Vagina (tissue), 2 donors: ENCODE measurements around the gene INHBC. TPM values are rescaled to one million over a fixed set of nuclear protein-coding genes. Genes with fewer than 3 reads are reported as not detected.

Source experiments
- DNase-seq, 2 donors: peaks; one replicate each; pipeline ENCODE4 v3.0.0-alpha.2; 2017; ENCODE audit errors: extremely low spot score in 2 of 2
- H3K27ac ChIP-seq: fragments of 200-600 bp; sonication (generic); one replicate; pipeline ENCODE4 v1.5.1; 2019
- H3K27me3 ChIP-seq: fragments of 200-600 bp; sonication (generic); one replicate; pipeline ENCODE4 v1.5.1; 2019
- H3K36me3 ChIP-seq, 2 donors: fragments of 200-600 bp; sonication (generic); one replicate each; pipeline ENCODE4 v1.5.1; 2017 to 2019
- H3K4me1 ChIP-seq: fragments of 200-600 bp; sonication (generic); one replicate; pipeline ENCODE4 v1.5.1; 2019
- H3K4me3 ChIP-seq, 2 donors: fragments of 200-600 bp; sonication (generic); 1 replicate in 1 of 2; 2 replicates in 1 of 2; pipeline ENCODE4 v1.5.1; 2016 to 2019
- H3K9me3 ChIP-seq: fragments of 200-600 bp; sonication (generic); one replicate; pipeline ENCODE4 v1.5.1; 2019
- CTCF ChIP-seq, 3 experiments: fragments of 450-650 bp in 2 of 3; fragments of 200-600 bp in 1 of 3; sonication (generic) in 1 of 3; IDR thresholded peaks; one replicate each; pipeline ENCODE4 v1.5.1; 2017 to 2019; ENCODE audit warnings: antibody characterized with exemption in 3 of 3, mild to moderate bottlenecking in 2 of 3, moderate library complexity in 2 of 3
- POLR2A ChIP-seq, 2 donors: fragments of 450-650 bp; IDR thresholded peaks; one replicate each; pipeline ENCODE4 v1.6.1; 2017; ENCODE audit warnings: antibody characterized with exemption in 2 of 2, mild to moderate bottlenecking in 2 of 2, moderate library complexity in 2 of 2
- POLR2AphosphoS5 ChIP-seq, 2 donors: sonication (generic); formaldehyde crosslinking; IDR thresholded peaks; one replicate each; pipeline ENCODE4 v1.9.0; 2017; ENCODE audit warnings: antibody characterized with exemption in 2 of 2, mild to moderate bottlenecking in 2 of 2, low read depth in 1 of 2; ENCODE audit not compliant: insufficient read depth in 1 of 2
- intact Hi-C: fragments of 100-400 bp; cut with DNase I; formaldehyde crosslinking; loops from one replicate; pipeline ENCODE4 v1.15.1; 2023
- total RNA-seq: library from RNA; depleted of rRNA; stranded (reverse); fragments of >200 nt; gene quantifications from one replicate; pipeline ENCODE4 v1.2.3, GENCODE V29; 2016

INHBC gene
- not detected for total RNA-seq

GRCh38 chr12:57434517-57435223 lies at the start of gene INHBC:
Gene INHBC, plus strand, starts transcription at chr12:57434784. Its CDS starts 103 bp downstream, at chr12:57434887.
- TF ChIP-seq POLR2AphosphoS5 (IDR thresholded peaks at IDR 0.05; ENCODE audit: insufficient read depth in 1 of 2, low read depth in 1 of 2): no peak
- no peak for TF ChIP-seq CTCF (IDR thresholded peaks at IDR 0.05)
- TF ChIP-seq POLR2A (IDR thresholded peaks at IDR 0.05): no peak
- Histone ChIP-seq H3K27ac (no peak within 1 kb of the TSS), H3K36me3 (no peaks in the 10 kb centered on the region), H3K4me1 (peaks cover 1% of the 10 kb centered on the region), H3K4me3 (no peak within 1 kb of the TSS), H3K27me3 (no peaks in the 10 kb centered on the region), H3K9me3 (no peaks in the 10 kb centered on the region)
- DNase-seq: no peak
- intact Hi-C loops: no loop called here

GRCh38 chr12:57385586-57385985 lies 49.0 kb upstream of the INHBC start:
- no peak for TF ChIP-seq POLR2AphosphoS5 (IDR thresholded peaks at IDR 0.05; ENCODE audit: insufficient read depth in 1 of 2, low read depth in 1 of 2)
- no peak for TF ChIP-seq POLR2A (IDR thresholded peaks at IDR 0.05)
- no peak for TF ChIP-seq CTCF (IDR thresholded peaks at IDR 0.05)
- Histone ChIP-seq H3K36me3 (no peaks in the 10 kb centered on the region), H3K4me1 (no peaks in the 10 kb centered on the region), H3K4me3 (no peak overlapping the region), H3K9me3 (no peaks in the 10 kb centered on the region), H3K27me3 (no peaks in the 10 kb centered on the region), H3K27ac (no peak overlapping the region)
- intact Hi-C loops: no loop called here
- DNase-seq: no peak

- DNase-seq: no peak
- Histone ChIP-seq H3K9me3 (no peaks in the 10 kb centered on the region), H3K27me3 (no peaks in the 10 kb centered on the region), H3K27ac (no peak overlapping the region), H3K4me1 (no peaks in the 10 kb centered on the region), H3K36me3 (no peaks in the 10 kb centered on the region), H3K4me3 (no peak overlapping the region)
- intact Hi-C loops: no loop called here
- TF ChIP-seq CTCF (IDR thresholded peaks at IDR 0.05) (no peak), POLR2A (IDR thresholded peaks at IDR 0.05) (no peak), POLR2AphosphoS5 (IDR thresholded peaks at IDR 0.05; ENCODE audit: insufficient read depth in 1 of 2, low read depth in 1 of 2) (no peak)
Observed at GRCh38 chr12:57386187-57386720, 48.3 kb upstream of the INHBC start.

GRCh38 chr12:57388425-57388824 lies 46.2 kb upstream of the INHBC start:
- Histone ChIP-seq H3K36me3 (no peaks in the 10 kb centered on the region), H3K4me3 (no peak overlapping the region), H3K4me1 (no peaks in the 10 kb centered on the region), H3K27ac (no peak overlapping the region), H3K9me3 (no peaks in the 10 kb centered on the region), H3K27me3 (no peaks in the 10 kb centered on the region)
- intact Hi-C loops: no loop called here
- no peak for DNase-seq
- TF ChIP-seq POLR2A (IDR thresholded peaks at IDR 0.05) (no peak), CTCF (IDR thresholded peaks at IDR 0.05) (no peak), POLR2AphosphoS5 (IDR thresholded peaks at IDR 0.05; ENCODE audit: insufficient read depth in 1 of 2, low read depth in 1 of 2) (no peak)

GRCh38 chr12:57389033-57389432 lies 45.6 kb upstream of the INHBC start:
- TF ChIP-seq POLR2AphosphoS5 (IDR thresholded peaks at IDR 0.05; ENCODE audit: insufficient read depth in 1 of 2, low read depth in 1 of 2) (no peak), CTCF (IDR thresholded peaks at IDR 0.05) (no peak), POLR2A (IDR thresholded peaks at IDR 0.05) (no peak)

More at GRCh38 chr12:57389033-57389432, 45.6 kb upstream of the INHBC start:
- Histone ChIP-seq H3K27me3 (no peaks in the 10 kb centered on the region), H3K4me1 (no peaks in the 10 kb centered on the region), H3K36me3 (peaks cover 0 to 5% of the 10 kb centered on the region in 2 donors), H3K9me3 (no peaks in the 10 kb centered on the region), H3K27ac (no peak overlapping the region), H3K4me3 (no peak overlapping the region)
- intact Hi-C loops: no loop called here
- no peak for DNase-seq
